NCI-H82 treated with DMSO at 0.1 percent for 48 hours (cell line): ENCODE data around the gene GLRX.
"Not testable (repeated sequence)": the region's sequence is repeated elsewhere in the genome, so short reads cannot be mapped to it uniquely, and the experiment has no call there.

Source experiments
- DNase-seq: peaks from one replicate; lab custom pipeline; 2025; ENCODE audit not compliant: unreplicated experiment; lab: John Stamatoyannopoulos, UW

Gene GLRX

DNA sequence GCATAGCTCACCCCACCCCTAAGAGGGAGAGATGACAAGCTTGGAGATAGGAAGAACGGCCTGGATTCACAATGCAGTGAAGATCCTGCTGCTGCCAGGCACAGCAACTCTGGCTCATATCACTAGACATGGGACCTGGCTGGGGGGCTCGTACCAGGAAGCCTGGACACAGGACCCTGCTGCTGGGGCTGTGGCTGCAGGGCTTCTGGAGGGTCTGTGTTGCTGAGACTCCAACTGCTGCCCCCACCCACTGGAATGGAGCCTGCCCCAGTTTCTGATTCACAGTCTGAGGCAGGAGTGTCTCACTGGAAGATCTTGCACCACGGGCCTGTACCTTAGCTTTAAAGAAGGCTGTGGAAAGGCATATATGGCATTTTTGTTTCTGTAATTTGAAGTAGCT is 31.0 kb upstream of the GLRX start:
- no peak for DNase-seq

DNA sequence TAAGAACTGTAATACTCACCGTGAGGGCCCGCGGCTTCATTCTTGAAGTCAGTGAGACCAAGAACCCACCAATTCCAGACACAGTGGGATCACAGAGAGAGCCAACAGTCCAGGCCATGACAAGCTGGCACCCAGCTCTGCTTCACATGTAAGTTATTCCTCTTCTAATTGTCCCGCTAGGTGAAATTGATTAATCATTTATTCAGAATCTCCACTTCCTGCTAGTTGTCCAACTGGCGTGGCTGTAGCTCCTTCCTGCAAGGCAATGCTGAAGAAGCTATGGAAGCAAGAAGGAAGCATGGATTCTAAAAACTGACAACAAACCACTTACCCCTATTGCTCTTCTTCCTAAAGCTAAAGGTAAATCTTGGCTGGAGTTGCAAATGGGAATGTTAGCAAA is 30.0 kb upstream of the GLRX start:
- DNase-seq: no peak

DNA sequence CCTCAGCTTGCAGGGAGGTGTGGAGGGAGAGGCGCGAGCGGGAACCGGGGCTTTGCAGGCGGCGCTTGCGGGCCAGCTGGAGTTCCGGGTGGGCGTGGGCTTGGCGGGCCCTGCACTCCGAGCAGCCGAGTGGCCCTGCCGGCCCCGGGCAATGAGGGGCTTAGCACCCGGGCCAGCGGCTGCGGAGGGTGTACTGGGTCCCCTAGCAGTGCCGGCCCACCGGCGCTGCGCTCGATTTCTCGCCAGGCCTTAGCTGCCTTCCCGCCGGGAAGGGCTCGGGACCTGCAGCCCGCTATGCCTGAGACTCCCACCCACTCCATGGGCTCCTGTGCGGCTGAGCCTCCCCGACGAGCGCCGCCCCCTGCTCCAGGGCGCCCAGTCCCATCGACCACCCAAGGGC is 28.6 kb upstream of the GLRX start:
- DNase-seq: not testable (repeated sequence)

DNA sequence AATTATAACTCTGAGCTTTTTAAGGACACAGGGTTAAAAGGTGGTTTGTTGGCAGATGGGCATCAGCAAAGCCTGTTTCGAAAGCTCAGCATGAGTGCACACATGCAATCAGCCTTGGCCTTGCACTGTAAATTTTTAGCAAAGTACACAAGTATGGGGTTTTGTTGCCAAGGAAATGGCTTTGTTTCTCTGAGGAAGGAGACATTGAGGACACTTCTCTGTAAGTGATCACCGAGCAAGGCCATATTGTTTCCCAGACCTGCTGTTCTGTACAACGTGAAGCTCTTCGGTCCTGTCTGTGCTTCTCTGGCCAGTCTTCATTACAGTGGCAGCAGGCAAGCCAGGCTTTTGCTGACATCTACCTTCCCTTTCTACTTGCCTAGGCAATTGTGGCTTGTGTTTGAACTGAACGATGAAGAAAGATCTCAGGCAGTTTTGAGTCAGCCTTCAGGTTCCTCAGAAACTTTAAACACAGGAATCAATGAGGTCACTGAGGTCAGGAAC is 27.9 kb upstream of the GLRX start:
- no peak for DNase-seq

DNA sequence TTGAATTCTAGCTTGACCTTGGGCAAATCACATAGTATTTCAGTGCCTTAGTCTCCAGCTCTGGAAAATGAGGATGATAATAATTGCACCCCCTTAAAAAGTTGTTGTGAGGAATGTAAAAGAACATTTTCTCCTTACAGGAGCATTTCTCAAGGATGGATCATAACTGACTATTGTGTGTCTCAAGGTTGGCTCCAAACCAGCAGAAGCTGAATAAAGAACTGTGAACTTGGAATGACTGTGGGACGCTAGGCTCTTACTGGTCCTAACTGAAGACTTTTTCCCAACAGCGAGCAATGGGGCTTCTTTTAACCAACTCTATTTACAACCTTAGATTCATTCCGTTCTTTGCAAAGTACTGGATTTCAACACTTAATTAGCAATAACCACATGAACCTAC is 26.2 kb upstream of the GLRX start:
- no peak for DNase-seq

DNA sequence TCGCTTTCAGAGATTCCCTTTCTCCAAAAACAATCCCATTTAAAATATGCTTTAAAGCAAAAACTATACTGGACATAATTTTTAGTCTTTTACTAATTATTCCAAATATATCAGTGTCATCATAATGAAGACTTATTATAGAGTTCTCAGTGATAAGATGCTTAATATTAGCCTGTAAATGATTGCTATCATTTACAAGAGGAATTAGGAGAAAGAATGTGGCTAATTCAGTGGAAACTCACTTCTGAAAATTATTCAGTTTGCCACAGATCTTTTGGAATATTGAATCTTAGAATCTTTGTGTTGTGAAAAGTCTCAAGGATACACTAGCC is 24.7 kb upstream of the GLRX start:
- no peak for DNase-seq

DNA sequence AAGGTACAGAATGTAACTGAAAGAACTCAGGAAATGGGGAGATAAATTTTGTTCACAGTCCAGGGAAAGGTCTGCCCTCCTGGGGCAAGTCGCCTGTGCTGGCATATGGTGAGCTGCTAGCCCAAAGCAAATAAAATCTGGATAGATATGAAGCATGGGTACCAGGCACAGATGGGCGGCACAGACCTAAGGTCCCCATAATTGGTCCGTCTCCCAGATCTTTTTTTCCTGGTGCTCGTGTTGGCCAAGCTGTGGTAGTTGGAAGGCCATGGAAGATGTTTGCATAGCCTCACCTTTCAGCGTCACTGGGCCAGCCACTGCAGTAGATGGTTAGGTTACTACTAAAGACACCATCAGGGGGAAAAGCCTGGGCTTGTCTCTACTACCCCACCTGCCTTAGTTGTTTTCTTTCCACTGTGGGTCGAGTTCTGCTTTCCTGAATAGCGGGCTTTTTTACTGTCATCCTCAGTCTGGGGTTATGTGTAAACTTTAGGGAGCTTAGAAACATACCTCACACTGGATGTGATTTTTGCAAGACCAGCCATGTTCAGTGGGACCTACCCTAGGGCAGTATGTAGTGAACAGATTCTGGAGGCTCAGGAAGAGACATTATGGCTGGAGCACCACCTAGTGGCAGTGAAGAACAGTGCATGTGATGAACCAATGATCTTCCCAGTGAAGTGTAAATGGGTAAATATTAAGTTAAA is 24.2 kb upstream of the GLRX start:
- peak; percentile 12 for DNase-seq

DNA sequence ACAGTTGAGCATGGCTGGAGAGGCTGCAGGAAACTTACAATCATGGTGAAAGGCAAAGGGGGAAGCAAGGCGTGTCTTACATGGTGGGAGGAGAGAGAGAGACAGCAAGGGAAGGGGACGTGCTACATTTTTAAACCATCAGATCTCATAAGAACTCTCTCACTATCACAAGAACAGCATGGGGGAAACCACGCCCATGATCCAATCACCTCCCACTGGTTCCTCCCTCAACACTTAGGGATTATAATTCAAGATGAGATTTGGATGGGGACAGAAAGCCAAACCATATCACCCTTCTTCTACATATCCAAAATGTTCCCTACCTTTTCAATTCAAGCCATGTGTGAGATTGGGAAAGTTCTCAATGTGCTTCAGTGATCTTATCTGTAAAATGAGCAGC is 22.9 kb upstream of the GLRX start:
- no peak for DNase-seq

DNA sequence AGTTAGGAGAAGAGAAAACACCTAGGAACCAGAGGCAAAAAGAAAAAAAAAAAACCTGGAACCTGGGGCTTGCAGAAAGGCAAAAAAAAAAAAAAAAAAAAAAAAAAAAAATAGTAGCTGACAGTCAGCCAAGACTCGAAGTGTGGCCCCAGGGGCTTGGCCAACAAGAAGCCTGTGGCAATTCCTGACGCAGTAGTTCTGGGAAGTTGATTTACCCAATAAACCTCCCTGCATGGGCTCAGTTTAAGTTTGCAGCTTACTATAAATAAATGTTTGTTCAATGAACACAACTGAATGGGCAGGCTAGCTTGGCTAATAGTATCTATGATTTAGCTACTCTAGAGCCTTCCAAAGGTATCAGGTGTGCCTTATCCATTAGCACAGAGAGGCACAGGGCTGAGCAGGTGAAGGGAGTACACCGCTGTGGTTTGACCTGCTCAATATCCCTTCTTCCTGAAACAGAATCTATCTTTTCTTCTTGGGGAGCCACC is 21.3 kb upstream of the GLRX start:
- DNase-seq: no peak

DNA sequence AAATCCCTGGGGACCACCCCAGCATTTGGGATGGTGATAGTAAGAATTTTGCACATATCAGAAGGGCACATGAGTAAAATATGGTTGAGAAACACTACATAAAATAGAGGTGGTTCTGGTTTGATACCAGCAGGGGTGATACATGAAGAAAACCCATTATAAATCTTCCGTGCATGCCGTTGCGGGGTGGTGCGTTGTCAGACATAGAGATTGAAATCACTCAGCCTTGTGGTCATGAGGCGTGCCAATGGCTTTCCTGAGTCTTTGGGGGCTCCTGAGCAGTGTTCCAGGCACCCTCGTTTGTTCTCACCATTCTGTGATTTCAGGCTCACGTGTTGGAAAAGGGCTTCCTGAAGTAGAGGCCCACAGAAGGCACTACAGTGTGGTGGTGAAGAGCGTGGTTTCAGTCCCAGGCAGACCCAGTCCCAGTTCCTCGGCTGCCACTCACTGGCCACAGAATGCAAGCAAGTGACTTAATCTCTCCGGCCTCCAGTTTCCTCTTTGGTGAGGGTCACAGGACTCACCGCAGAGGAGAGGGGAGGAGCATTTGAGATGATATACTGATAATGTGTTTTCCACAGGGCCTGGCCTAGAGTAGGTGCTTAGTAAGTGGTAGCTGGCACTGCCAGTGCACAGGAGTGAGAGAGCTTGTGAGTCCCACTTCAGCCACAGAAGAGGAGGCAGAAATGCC is 20.5 kb upstream of the GLRX start:
- no peak for DNase-seq

DNA sequence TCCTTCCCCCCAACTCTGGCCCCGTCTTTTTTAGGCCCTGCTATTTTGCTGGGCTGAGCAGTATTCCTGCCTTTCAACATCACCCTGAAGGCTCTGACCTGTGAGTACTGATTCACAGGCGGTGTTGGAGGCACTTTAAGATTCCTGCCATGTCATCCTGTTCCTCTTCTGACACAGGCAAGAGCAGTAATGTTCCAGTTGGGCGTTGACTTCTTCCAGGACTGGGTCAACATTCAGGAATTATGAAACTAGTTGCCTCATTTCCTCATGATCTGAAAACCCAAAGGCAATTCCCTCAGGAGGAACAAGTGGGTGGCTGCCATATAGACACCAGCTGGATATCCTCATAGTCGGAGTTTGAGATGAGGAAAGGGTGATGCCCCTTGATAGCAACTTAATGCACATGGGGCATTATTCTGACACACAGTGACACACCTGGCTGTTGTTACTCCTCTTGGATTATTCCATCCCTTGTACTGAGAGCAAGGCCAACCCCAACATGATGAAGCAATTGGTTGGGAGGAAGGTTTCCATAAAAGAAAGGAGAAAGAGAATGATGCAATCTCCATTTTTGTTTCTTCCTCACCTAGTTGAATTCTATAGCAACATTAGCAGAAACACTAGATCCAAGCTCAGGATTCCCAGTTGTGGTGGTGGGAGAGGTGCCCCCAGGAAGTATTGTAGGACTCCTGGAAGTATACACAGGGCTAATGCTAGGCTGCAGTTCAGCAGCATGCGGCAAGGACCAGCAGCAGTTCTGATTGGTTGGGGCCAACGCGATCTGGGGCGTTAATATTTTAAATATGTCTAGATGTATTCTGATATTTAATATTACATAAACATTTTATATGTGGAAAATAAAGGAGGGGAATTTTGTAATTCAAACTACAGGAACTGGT is 19.6 kb upstream of the GLRX start:
- DNase-seq: no peak

DNA sequence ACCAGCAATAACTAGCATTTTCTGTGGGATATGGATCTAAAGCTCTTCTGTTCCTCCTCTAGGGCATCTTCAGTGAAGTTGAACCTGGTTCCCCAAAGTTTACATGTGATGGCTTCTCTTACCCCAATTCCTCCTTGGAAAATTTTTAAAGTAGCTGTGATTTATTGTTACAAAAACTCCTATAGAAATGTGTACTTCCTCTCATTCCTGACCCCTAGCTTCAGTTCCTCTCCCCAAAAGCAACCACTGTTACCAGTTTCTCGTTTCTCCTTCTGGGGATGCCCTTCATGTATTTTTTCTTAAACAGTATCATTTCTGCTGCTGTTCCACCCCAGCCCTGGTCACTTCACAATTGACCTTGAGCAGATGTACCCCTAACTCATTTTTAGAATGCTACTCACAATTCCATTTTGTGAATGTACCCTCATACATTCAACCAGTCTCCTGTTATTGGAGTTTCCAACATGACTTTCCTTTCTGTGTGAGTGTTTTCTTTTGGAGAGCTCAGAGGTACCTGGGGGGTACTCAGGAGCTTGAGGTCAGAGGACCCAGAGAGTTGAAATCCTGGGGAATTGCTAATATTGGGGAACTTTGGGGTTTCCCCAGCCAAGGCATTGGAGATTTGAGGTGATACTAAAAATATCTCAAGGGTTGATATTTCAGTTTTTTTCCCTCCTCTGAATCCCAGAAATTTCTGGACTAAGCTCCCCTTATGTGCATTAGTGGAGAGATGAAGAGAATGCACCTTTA is 18.6 kb upstream of the GLRX start:
- no peak for DNase-seq

DNA sequence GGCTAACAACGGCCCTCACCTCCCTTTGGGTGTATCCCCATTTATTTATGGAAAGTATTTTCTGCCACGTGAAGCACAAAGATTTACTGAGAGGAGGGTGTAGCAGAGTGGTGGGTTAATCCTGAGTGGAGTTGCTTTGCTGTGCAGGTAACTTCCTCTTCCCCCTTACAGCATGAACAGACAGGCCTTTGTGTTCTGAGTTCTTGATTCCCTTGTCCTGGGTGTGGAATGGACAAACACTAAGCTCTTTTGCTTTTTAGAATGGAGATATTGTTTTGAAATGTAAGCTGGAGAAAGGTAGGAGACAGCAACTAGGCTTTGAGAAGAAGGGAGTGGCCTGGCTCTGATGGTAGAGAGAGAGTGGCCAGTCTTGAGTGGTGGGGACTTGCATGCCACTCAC is 17.1 kb upstream of the GLRX start:
- DNase-seq: no peak

DNA sequence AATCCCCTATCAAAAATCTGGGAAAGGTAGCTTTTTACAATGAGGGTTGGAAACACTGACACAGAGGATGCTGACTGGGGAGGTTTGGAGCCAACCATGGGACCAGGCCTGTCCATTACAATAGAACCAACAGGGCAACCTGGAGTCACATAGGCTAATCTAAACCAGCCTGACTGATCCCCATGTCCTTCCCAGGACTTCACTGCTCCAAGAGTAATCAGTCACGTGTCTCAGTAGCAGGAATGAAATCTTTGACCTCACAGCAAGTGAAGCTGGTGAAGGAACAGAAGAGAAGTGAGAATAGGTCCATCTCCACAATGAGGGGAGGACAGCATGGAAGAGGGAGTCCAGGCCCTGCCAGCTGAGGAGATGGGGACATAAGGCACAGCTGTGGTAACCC is 16.0 kb upstream of the GLRX start:
- no peak for DNase-seq

DNA sequence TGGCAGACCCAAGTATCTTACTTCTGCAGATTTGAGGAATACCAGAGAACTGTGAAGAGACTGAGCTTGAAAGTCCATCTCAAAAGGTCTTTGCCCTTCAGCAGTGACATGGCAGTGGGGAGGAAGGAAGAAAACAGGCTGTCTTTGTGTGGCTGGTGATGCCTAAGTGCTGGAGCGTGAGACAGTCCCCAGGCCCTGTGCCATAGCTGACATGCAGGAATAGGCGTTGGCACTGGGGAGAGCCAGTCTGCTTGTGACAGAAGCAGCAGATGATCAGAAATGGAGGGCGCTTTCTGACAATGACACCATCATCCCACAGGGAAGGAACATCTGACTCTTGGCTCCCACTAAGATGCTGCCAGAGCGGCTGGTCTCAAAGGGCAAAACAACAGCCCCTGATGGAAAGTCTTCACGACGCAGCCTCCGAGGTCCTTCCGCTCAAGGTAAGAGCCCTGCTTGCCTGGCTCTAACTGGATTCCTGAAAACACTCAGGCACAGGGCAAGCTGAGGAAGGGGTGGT is 15.5 kb upstream of the GLRX start:
- DNase-seq: no peak

DNA sequence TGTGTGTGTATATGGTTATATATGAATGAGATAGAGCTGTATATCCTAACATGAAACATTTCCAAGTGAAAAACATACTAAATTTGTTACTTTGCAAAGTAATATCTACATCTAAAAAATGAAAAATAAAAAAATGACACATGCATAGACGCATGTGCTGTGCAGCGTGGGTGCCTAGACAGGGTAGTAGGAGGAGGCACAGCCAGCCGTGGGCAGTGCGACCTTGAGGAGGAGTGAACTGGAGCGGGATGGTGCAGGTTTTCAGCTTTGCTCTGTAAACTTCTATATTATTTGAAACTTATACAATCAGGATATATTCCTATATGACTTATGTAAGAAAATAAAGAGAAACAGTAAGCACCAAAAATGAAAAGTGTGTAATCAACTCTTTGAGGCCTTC is 15.0 kb upstream of the GLRX start:
- no peak for DNase-seq

DNA sequence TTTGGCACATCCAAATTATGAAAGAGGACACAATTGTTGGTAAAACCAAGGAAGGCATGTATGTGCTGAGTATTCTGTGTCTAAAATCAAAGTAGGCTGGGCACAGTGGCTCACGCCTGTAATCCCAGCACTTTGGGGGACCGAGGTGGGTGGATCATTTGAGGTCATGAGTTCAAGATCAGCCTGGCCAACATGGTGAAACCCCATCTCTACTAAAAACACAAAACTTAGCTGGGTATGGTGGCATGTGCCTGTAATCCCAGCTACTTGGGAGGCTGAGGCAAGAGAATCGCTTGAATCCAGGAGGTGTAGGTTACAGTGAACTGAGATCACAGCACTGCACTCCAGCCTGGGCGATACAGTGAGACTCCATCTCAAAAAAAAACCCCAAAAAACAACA is 14.4 kb upstream of the GLRX start:
- not testable (repeated sequence) for DNase-seq

DNA sequence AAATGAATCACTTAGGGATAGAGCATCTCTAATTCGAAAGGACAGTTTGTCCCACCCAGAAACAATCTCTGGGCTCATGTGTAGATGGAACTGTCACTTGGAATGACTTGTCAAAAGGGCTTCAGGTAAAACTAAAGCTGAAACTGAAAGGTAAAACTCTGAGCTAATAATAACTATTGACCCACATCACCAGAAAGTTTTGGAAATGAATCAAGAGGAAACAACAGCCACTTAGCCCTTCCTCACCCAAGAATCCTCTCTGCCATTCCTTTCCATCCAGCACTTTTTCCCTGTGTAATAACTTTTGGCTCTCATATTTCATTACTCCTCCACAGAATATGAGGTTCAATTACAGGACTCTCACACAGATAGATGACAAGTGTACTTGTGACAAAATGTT is 14.0 kb upstream of the GLRX start:
- no peak for DNase-seq

DNA sequence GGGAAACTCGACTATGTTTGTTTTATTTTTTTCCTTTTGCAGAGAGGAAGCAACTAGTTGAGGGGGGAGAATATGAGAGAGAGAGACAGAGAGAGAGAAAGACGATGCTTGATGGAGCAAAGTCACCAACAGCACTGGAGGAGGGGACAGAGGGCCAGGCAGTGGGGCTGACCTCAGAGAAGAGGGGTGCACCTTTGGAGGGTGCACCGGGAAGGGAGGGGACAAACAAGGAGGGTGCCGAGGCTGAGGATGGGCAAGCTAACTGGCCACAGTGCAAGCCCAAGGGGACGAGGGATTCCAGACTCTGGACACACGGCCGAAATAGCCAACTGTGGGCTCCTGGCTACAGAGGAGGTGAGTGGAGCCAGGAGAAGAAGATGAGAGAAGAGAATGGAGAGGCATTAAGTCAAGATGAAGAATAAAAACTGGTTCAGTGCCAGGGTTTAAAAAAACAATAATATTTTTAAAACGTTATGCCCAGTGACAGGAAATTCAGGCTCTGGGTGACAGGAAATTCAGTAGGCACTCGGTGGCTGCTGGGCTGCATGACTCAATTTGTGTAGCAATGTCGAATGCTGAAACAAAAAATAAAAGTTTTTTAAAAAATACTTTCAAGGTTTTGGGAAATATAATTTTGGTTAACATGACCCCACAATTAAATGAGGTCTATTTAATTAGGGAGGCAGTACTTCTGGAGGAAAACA is 13.3 kb upstream of the GLRX start:
- no peak for DNase-seq

DNA sequence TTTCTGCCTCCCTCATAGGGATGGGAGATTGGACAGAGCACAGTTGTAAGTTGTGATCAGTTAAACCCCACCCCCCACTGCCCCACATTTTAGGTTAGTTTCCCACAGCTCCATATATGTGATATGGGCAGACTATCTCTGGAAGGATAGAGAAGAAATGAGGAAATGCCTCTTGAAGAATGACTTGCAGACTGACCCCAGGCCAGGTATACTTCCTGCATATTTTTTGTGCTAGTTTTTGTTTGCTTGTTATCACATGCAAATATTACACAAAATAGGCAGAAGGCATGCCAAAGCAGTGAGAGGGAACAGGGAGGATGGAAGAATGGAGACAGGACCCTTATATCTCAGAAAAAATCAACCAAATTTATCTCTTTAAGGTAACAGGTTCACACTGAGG is 10.1 kb upstream of the GLRX start:
- no peak for DNase-seq
